ENCODE results near the gene RPL34. TPM values are rescaled to one million over a fixed set of nuclear protein-coding genes. Genes with fewer than 3 reads are reported as not detected.
"Not testable (repeated sequence)": the region's sequence is repeated elsewhere in the genome, so short reads cannot be mapped to it uniquely, and the experiment has no call there.

The RPL34 gene
- 4,257 TPM for polyA plus RNA-seq

DNA sequence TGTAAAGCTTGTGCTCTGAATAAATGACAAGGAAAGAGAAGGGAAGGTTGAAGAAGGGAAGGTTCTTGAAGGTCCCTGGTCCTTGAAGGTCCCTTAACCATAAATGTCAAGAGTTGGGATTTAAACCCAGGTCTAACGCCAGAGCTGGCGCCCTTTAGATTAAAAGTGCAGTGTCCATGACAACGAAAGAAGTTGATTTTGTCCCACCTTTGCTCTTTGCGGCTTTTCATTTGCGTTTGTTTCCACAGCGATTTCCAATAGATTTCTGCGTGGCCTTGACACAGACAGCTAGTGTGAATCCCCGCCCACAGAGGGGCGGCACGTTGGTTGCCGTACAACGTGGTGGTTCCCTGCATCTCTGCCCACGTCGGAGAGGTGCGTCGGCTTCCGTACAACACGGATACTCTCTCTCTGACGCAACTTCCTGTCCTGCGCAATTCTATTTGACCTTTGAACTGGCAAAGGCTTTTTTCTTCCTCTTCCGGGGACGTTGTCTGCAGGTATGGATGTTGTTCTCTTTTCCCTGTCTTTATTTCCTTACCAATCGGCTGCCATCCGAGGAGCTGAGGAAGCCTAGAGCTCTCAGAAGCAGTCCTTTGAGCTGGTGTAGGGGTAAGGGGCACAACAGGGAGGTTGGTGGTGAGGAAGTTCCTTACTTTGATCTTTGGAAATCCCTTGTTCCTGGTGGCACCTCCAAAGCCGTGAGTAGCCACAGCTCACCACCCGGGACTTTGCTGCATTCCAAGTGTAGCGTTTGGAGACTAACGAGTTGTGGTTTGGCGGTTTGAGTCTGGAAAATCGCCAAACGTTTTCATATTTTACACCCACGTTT lies at the start of gene RPL34:
Gene RPL34, plus strand, starts transcription at position 476 of the 832 bp plus-strand sequence. CDS start 1,384 bp downstream, outside the sequence.
- Mint-ChIP-seq H3K27ac (peak within 1 kb of the TSS; percentile 83 to 97 (median 85)), H3K4me1 (peaks cover 17 to 38% (median 21%) of the 10 kb centered on the region in 3 donors), H3K4me3 (peak within 1 kb of the TSS; percentile 86 to 98 (median 96)), H3K9me3 (peaks cover 0 to 3% (median 1%) of the 10 kb centered on the region in 3 donors), H3K27me3 (peaks cover 2% of the 10 kb centered on the region), H3K36me3 (peaks cover 1% of the 10 kb centered on the region)

GRCh38 chr4:108570993-108571569 lies 49.3 kb upstream of the RPL34 start:
- H3K9me3 Mint-ChIP-seq = no peaks in the 10 kb centered on the region
- H3K27ac Mint-ChIP-seq = no peak overlapping the region

GRCh38 chr4:108574402-108574801 lies 46.0 kb upstream of the RPL34 start:
- peaks cover 2% of the 10 kb centered on the region for H3K36me3 Mint-ChIP-seq
- peaks cover 0 to 2% (median 2%) of the 10 kb centered on the region in 3 donors for H3K4me1 Mint-ChIP-seq
- H3K27me3 Mint-ChIP-seq = peaks cover 2% of the 10 kb centered on the region
- H3K4me3 Mint-ChIP-seq = no peak overlapping the region
- no peak overlapping the region for H3K27ac Mint-ChIP-seq
- no peaks in the 10 kb centered on the region for H3K9me3 Mint-ChIP-seq

More at GRCh38 chr4:108570993-108571569, 49.3 kb upstream of the RPL34 start:
- peaks cover 5% of the 10 kb centered on the region for H3K27me3 Mint-ChIP-seq
- H3K36me3 Mint-ChIP-seq = peaks cover 2% of the 10 kb centered on the region
- H3K4me3 Mint-ChIP-seq = no peak overlapping the region
- peaks cover 0 to 2% (median 2%) of the 10 kb centered on the region in 3 donors for H3K4me1 Mint-ChIP-seq

- Mint-ChIP-seq H3K4me1 (peaks cover 0 to 2% (median 0%) of the 10 kb centered on the region in 3 donors), H3K27me3 (peaks cover 2% of the 10 kb centered on the region), H3K27ac (no peak overlapping the region), H3K36me3 (no peaks in the 10 kb centered on the region), H3K9me3 (peaks cover 0 to 4% (median 0%) of the 10 kb centered on the region in 3 donors), H3K4me3 (no peak overlapping the region)
Observed at GRCh38 chr4:108581083-108581482, 39.3 kb upstream of the RPL34 start.

DNA sequence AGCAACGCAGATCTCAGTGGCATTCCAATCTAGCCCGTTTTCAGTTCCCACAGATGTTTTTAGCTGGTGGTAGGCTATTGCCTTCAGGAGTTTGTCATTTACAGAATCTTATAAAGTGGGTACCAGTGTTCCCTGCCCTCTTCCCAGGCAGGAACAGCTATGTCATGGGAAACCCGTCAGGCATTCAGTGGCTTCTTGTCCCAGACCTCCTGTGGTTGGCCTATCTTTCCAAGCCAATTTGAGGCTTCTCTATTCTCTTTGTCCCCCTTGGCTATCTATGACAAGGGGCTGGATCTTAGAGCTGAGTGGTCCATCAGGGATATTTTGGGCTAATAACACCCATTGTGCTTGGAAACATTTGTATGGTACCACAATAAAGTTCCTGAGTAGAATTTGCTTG lies 33.6 kb upstream of the RPL34 start:
- H3K27me3 Mint-ChIP-seq = no peaks in the 10 kb centered on the region
- H3K9me3 Mint-ChIP-seq = peaks cover 0 to 4% (median 0%) of the 10 kb centered on the region in 3 donors
- H3K4me1 Mint-ChIP-seq = no peaks in the 10 kb centered on the region
- no peak overlapping the region for H3K27ac Mint-ChIP-seq
- no peak overlapping the region for H3K4me3 Mint-ChIP-seq
- H3K36me3 Mint-ChIP-seq = peaks cover 2% of the 10 kb centered on the region

GRCh38 chr4:108588878-108589277 lies 31.5 kb upstream of the RPL34 start:
- Mint-ChIP-seq H3K4me1 (no peaks in the 10 kb centered on the region), H3K9me3 (peaks cover 0 to 2% (median 2%) of the 10 kb centered on the region in 3 donors), H3K4me3 (peak overlapping the region in 1 of 4 donors; percentile 28), H3K27me3 (no peaks in the 10 kb centered on the region), H3K36me3 (peaks cover 2% of the 10 kb centered on the region), H3K27ac (no peak overlapping the region)

DNA sequence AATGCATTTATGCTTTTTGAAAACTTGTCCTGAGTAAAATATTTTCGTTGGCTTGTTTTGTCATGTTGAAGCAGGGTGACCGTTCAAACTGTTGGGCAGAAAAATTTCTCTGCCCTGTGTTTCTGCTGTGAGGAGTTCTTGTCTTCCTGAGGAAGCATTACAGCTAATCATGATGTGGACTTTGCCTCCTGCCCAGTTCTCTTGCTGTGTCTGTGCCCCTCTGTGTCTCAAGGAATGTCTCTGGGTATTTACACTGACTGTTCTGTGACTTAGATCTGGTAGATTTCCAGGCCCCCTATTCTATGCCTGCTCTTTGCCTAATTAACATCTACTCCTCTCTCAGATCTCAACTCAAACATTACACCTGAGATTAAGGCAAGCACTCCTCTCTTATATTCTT lies 30.4 kb upstream of the RPL34 start:
- Mint-ChIP-seq H3K27me3 (no peaks in the 10 kb centered on the region), H3K27ac (no peak overlapping the region), H3K36me3 (peaks cover 2% of the 10 kb centered on the region), H3K4me1 (no peaks in the 10 kb centered on the region), H3K4me3 (no peak overlapping the region), H3K9me3 (peaks cover 0 to 2% (median 0%) of the 10 kb centered on the region in 3 donors)

DNA sequence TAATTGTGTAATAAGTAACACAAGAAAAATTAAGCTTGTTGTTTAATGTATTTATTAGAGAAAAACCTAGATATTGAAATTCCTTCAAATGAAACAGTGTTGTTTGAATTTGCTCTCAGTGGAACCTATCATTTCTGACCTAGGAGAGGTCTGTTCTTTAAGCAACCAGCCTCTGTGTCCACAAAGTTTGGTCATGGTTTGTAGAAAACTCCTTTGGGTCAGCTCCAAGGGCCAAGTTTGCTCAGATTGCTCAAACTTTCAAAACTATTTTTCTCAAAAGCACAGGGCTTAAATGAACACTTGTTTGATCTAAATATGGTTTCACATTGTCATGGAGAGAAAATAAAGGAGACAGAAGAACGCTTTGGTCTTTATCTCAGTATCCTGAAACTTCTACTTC lies 29.6 kb upstream of the RPL34 start:
- H3K36me3 Mint-ChIP-seq = peaks cover 2% of the 10 kb centered on the region
- no peaks in the 10 kb centered on the region for H3K27me3 Mint-ChIP-seq
- H3K4me3 Mint-ChIP-seq = no peak overlapping the region
- no peak overlapping the region for H3K27ac Mint-ChIP-seq
- H3K4me1 Mint-ChIP-seq = no peaks in the 10 kb centered on the region
- H3K9me3 Mint-ChIP-seq = peaks cover 0 to 2% (median 0%) of the 10 kb centered on the region in 3 donors

GRCh38 chr4:108592674-108592986 lies 27.7 kb upstream of the RPL34 start:
- no peaks in the 10 kb centered on the region for H3K27me3 Mint-ChIP-seq
- H3K4me1 Mint-ChIP-seq = no peaks in the 10 kb centered on the region
- no peak overlapping the region for H3K27ac Mint-ChIP-seq
- H3K36me3 Mint-ChIP-seq = peaks cover 2% of the 10 kb centered on the region
- peaks cover 0 to 2% (median 2%) of the 10 kb centered on the region in 3 donors for H3K9me3 Mint-ChIP-seq
- no peak overlapping the region for H3K4me3 Mint-ChIP-seq

- H3K9me3 Mint-ChIP-seq, H3K27me3 Mint-ChIP-seq, H3K4me3 Mint-ChIP-seq, H3K4me1 Mint-ChIP-seq, H3K27ac Mint-ChIP-seq, H3K36me3 Mint-ChIP-seq: not testable (repeated sequence)
Observed at GRCh38 chr4:108594296-108594695, 26.1 kb upstream of the RPL34 start.

GRCh38 chr4:108596344-108596743 lies 24.0 kb upstream of the RPL34 start:
- Mint-ChIP-seq H3K9me3 (peaks cover 0 to 2% (median 2%) of the 10 kb centered on the region in 3 donors), H3K36me3 (no peaks in the 10 kb centered on the region), H3K27ac (no peak overlapping the region), H3K4me3 (no peak overlapping the region), H3K4me1 (no peaks in the 10 kb centered on the region), H3K27me3 (no peaks in the 10 kb centered on the region)

GRCh38 chr4:108601106-108601505 lies 19.3 kb upstream of the RPL34 start:
- no peaks in the 10 kb centered on the region for H3K27me3 Mint-ChIP-seq
- peaks cover 0 to 2% (median 0%) of the 10 kb centered on the region in 3 donors for H3K9me3 Mint-ChIP-seq
- H3K27ac Mint-ChIP-seq = no peak overlapping the region
- no peak overlapping the region for H3K4me3 Mint-ChIP-seq
- H3K4me1 Mint-ChIP-seq = no peaks in the 10 kb centered on the region
- no peaks in the 10 kb centered on the region for H3K36me3 Mint-ChIP-seq

- Mint-ChIP-seq H3K36me3 (no peaks in the 10 kb centered on the region), H3K27me3 (no peaks in the 10 kb centered on the region), H3K9me3 (peaks cover 0 to under 1% (median 0%) of the 10 kb centered on the region in 3 donors), H3K27ac (no peak overlapping the region), H3K4me1 (no peaks in the 10 kb centered on the region), H3K4me3 (no peak overlapping the region)
Observed at GRCh38 chr4:108601532-108601931, 18.8 kb upstream of the RPL34 start.

GRCh38 chr4:108602163-108602562 lies 18.2 kb upstream of the RPL34 start:
- H3K27me3 Mint-ChIP-seq = no peaks in the 10 kb centered on the region
- peaks cover 0 to 3% (median 0%) of the 10 kb centered on the region in 3 donors for H3K9me3 Mint-ChIP-seq
- no peaks in the 10 kb centered on the region for H3K4me1 Mint-ChIP-seq
- no peak overlapping the region for H3K27ac Mint-ChIP-seq
- H3K36me3 Mint-ChIP-seq = no peaks in the 10 kb centered on the region
- no peak overlapping the region for H3K4me3 Mint-ChIP-seq

DNA sequence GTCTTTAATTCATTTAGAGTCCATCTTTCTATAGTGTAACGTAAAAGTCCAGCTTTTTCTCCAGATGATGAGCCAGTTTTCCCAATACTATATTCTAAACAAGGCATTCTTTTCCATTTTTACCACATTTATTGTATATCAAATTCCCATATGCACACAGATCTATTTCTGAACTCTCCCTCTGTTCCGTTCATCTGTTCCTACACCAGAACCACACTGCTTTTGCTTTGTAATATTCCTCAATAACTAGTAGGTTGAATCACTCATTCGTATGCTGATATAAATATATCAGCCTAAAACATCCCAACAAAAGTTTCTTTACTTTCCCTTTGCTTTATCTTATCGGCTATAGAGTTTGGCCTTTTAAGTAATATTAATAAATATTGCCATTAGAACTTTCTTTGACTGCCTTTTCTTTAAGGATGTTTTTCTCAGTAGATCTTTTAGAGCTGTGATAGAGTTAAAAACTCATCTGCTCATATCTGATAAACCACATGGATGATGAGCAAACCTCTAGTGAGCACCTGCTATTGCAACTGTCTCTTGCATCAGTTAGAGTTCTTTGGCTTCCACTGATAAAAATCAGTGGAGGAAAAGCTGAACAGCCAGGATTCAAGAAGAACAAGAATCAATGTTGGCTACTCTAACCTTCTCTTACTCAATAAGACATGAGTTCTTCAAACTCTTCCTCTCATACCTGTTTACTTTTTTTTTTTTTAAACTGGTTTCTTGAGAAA lies 13.1 kb upstream of the RPL34 start:
- Mint-ChIP-seq H3K4me3 (no peak overlapping the region), H3K4me1 (no peaks in the 10 kb centered on the region), H3K36me3 (peaks cover 4% of the 10 kb centered on the region), H3K27ac (no peak overlapping the region), H3K27me3 (no peaks in the 10 kb centered on the region), H3K9me3 (peaks cover 0 to 3% (median 0%) of the 10 kb centered on the region in 3 donors)
